ENCODE data around the gene DNAJC18.
"Not testable (repeated sequence)": the region's sequence is repeated elsewhere in the genome, so short reads cannot be mapped to it uniquely, and the experiment has no call there.

Gene DNAJC18

GRCh38 chr5:139461176-139461575 is 21.9 kb upstream of the DNAJC18 start:
- no peak for DNase-seq (ENCODE audit: low read depth, low spot score)

- DNase-seq (ENCODE audit: low read depth, low spot score): no peak
Observed at GRCh38 chr5:139460455-139460854, 21.1 kb upstream of the DNAJC18 start.

- no peak for DNase-seq (ENCODE audit: low read depth, low spot score)
Observed at GRCh38 chr5:139459451-139459934, 20.2 kb upstream of the DNAJC18 start.

- DNase-seq (ENCODE audit: low read depth, low spot score): no peak
Observed at GRCh38 chr5:139458580-139459407, 19.5 kb upstream of the DNAJC18 start.

- DNase-seq (ENCODE audit: low read depth, low spot score): no peak
Observed at GRCh38 chr5:139457653-139458306, 18.5 kb upstream of the DNAJC18 start.

- no peak for DNase-seq (ENCODE audit: low read depth, low spot score)
Observed at GRCh38 chr5:139457241-139457640, 17.9 kb upstream of the DNAJC18 start.

GRCh38 chr5:139456776-139457175 is 17.5 kb upstream of the DNAJC18 start:
- DNase-seq (ENCODE audit: low read depth, low spot score): no peak

GRCh38 chr5:139454568-139455290 is 15.4 kb upstream of the DNAJC18 start:
- no peak for DNase-seq (ENCODE audit: low read depth, low spot score)

- DNase-seq (ENCODE audit: low read depth, low spot score): no peak
Observed at GRCh38 chr5:139453683-139454567, 14.6 kb upstream of the DNAJC18 start.

GRCh38 chr5:139451878-139452660 is 12.7 kb upstream of the DNAJC18 start:
- DNase-seq (ENCODE audit: low read depth, low spot score): no peak

- no peak for DNase-seq (ENCODE audit: low read depth, low spot score)
Observed at GRCh38 chr5:139451176-139451575, 11.9 kb upstream of the DNAJC18 start.

GRCh38 chr5:139446956-139447779 is 7.8 kb upstream of the DNAJC18 start:
- DNase-seq (ENCODE audit: low read depth, low spot score): no peak

GRCh38 chr5:139445325-139446170 is 6.2 kb upstream of the DNAJC18 start:
- no peak for DNase-seq (ENCODE audit: low read depth, low spot score)

GRCh38 chr5:139443831-139444453 is 4.6 kb upstream of the DNAJC18 start:
- DNase-seq (ENCODE audit: low read depth, low spot score): no peak

- not testable (repeated sequence) for DNase-seq (ENCODE audit: low read depth, low spot score)
Observed at GRCh38 chr5:139440416-139440815, 1.1 kb upstream of the DNAJC18 start.

- no peak for DNase-seq (ENCODE audit: low read depth, low spot score)
Observed at GRCh38 chr5:139438707-139439012, 665 bp downstream of the DNAJC18 start.

- DNase-seq (ENCODE audit: low read depth, low spot score): no peak
Observed at GRCh38 chr5:139435676-139436075, 3.6 kb downstream of the DNAJC18 start.

- no peak for DNase-seq (ENCODE audit: low read depth, low spot score)
Observed at GRCh38 chr5:139431706-139432105, 7.6 kb downstream of the DNAJC18 start.
